Measurements from ENCODE around the gene HSP90AA1. TPM values are rescaled to one million over a fixed set of nuclear protein-coding genes. Genes with fewer than 3 reads are reported as not detected.
"Not testable (repeated sequence)": the region's sequence is repeated elsewhere in the genome, so short reads cannot be mapped to it uniquely, and the experiment has no call there.

The HSP90AA1 gene
- total RNA-seq = 1,216 and 1,268 TPM in 2 replicates

GRCh38 chr14:102086972-102087761, at the start of gene HSP90AA1:
Gene HSP90AA1 (minus strand): TSS chr14:102087044. CDS start chr14:102086378, 666 bp downstream.
- Mint-ChIP-seq H3K4me3 (peak within 1 kb of the TSS; percentile 92), H3K36me3 (ENCODE audit: low read depth) (peaks cover 49% of the 10 kb centered on the region), H3K27me3 (no peaks in the 10 kb centered on the region), H3K9me3 (no peaks in the 10 kb centered on the region), H3K4me1 (peaks cover 59% of the 10 kb centered on the region), H3K27ac (peak within 1 kb of the TSS; percentile 98)
- peak; percentile 98 for DNase-seq
- intact Hi-C loops (cut with micrococcal nuclease) = loop anchor here (1.0 to 10.0 kb wide), 9 partner anchors 52 to 1712 kb away; partner anchors contain the start of genes DYNC1H1, PPP2R5C, WDR20 and WDR25

GRCh38 chr14:102135456-102135855, 48.6 kb upstream of the HSP90AA1 start:
- peaks cover 11% of the 10 kb centered on the region for H3K4me1 Mint-ChIP-seq
- H3K9me3 Mint-ChIP-seq; DNase-seq; H3K4me3 Mint-ChIP-seq; H3K27me3 Mint-ChIP-seq; H3K27ac Mint-ChIP-seq; intact Hi-C loops (cut with micrococcal nuclease); H3K36me3 Mint-ChIP-seq (ENCODE audit: low read depth): not testable (repeated sequence)

GRCh38 chr14:102134719-102135118, 47.9 kb upstream of the HSP90AA1 start:
- H3K27ac Mint-ChIP-seq; H3K4me3 Mint-ChIP-seq; intact Hi-C loops (cut with micrococcal nuclease); H3K9me3 Mint-ChIP-seq; DNase-seq; H3K27me3 Mint-ChIP-seq; H3K36me3 Mint-ChIP-seq (ENCODE audit: low read depth): not testable (repeated sequence)
- H3K4me1 Mint-ChIP-seq = peaks cover 11% of the 10 kb centered on the region

GRCh38 chr14:102134021-102134420, 47.2 kb upstream of the HSP90AA1 start:
- H3K27me3 Mint-ChIP-seq; H3K4me1 Mint-ChIP-seq; DNase-seq; H3K9me3 Mint-ChIP-seq; H3K4me3 Mint-ChIP-seq; intact Hi-C loops (cut with micrococcal nuclease); H3K27ac Mint-ChIP-seq; H3K36me3 Mint-ChIP-seq (ENCODE audit: low read depth): not testable (repeated sequence)

- no peaks in the 10 kb centered on the region for H3K9me3 Mint-ChIP-seq
- intact Hi-C loops (cut with micrococcal nuclease) = no loop called here
- no peak for DNase-seq
- H3K27me3 Mint-ChIP-seq = no peaks in the 10 kb centered on the region
- H3K4me1 Mint-ChIP-seq = no peaks in the 10 kb centered on the region
- H3K27ac Mint-ChIP-seq = no peak overlapping the region
- no peaks in the 10 kb centered on the region for H3K36me3 Mint-ChIP-seq (ENCODE audit: low read depth)
- H3K4me3 Mint-ChIP-seq = no peak overlapping the region
These were observed 44.9 kb upstream of the HSP90AA1 start for GRCh38 chr14:102131741-102132140.

- Mint-ChIP-seq H3K36me3 (ENCODE audit: low read depth) (no peaks in the 10 kb centered on the region), H3K4me1 (no peaks in the 10 kb centered on the region), H3K9me3 (no peaks in the 10 kb centered on the region), H3K4me3 (no peak overlapping the region), H3K27ac (no peak overlapping the region), H3K27me3 (no peaks in the 10 kb centered on the region)
- intact Hi-C loops (cut with micrococcal nuclease) = no loop called here
- no peak for DNase-seq
These were observed 40.1 kb upstream of the HSP90AA1 start for GRCh38 chr14:102126807-102127455.

- no peaks in the 10 kb centered on the region for H3K9me3 Mint-ChIP-seq
- H3K27ac Mint-ChIP-seq = no peak overlapping the region
- H3K4me1 Mint-ChIP-seq = no peaks in the 10 kb centered on the region
- no peak for DNase-seq
- H3K36me3 Mint-ChIP-seq (ENCODE audit: low read depth) = no peaks in the 10 kb centered on the region
- no peaks in the 10 kb centered on the region for H3K27me3 Mint-ChIP-seq
- intact Hi-C loops (cut with micrococcal nuclease) = no loop called here
- H3K4me3 Mint-ChIP-seq = no peak overlapping the region
These were observed 38.7 kb upstream of the HSP90AA1 start for GRCh38 chr14:102125546-102125945.

- Mint-ChIP-seq H3K27me3 (no peaks in the 10 kb centered on the region), H3K4me3 (no peak overlapping the region), H3K36me3 (ENCODE audit: low read depth) (no peaks in the 10 kb centered on the region), H3K27ac (no peak overlapping the region), H3K4me1 (no peaks in the 10 kb centered on the region), H3K9me3 (no peaks in the 10 kb centered on the region)
- DNase-seq = no peak
- intact Hi-C loops (cut with micrococcal nuclease) = no loop called here
These were observed 37.6 kb upstream of the HSP90AA1 start for GRCh38 chr14:102124419-102124818.

GRCh38 chr14:102121567-102121966, 34.7 kb upstream of the HSP90AA1 start:
- Mint-ChIP-seq H3K4me3 (no peak overlapping the region), H3K9me3 (peaks cover 4% of the 10 kb centered on the region)
- intact Hi-C loops (cut with micrococcal nuclease) = no loop called here

GRCh38 chr14:102120888-102121287, 34.0 kb upstream of the HSP90AA1 start:
- DNase-seq = no peak
- intact Hi-C loops (cut with micrococcal nuclease) = no loop called here

More at GRCh38 chr14:102121567-102121966, 34.7 kb upstream of the HSP90AA1 start:
- H3K36me3 Mint-ChIP-seq (ENCODE audit: low read depth) = no peaks in the 10 kb centered on the region
- H3K4me1 Mint-ChIP-seq = no peaks in the 10 kb centered on the region
- DNase-seq = no peak
- H3K27ac Mint-ChIP-seq = no peak overlapping the region
- H3K27me3 Mint-ChIP-seq = no peaks in the 10 kb centered on the region

GRCh38 chr14:102117852-102118251, 31.0 kb upstream of the HSP90AA1 start:
- no peak overlapping the region for H3K27ac Mint-ChIP-seq
- H3K4me1 Mint-ChIP-seq = no peaks in the 10 kb centered on the region
- no peaks in the 10 kb centered on the region for H3K27me3 Mint-ChIP-seq
- no peak overlapping the region for H3K4me3 Mint-ChIP-seq
- DNase-seq = no peak
- peaks cover 4% of the 10 kb centered on the region for H3K9me3 Mint-ChIP-seq
- intact Hi-C loops (cut with micrococcal nuclease) = no loop called here
- no peaks in the 10 kb centered on the region for H3K36me3 Mint-ChIP-seq (ENCODE audit: low read depth)

More at GRCh38 chr14:102120888-102121287, 34.0 kb upstream of the HSP90AA1 start:
- Mint-ChIP-seq H3K9me3 (peaks cover 4% of the 10 kb centered on the region), H3K4me3 (no peak overlapping the region), H3K27me3 (no peaks in the 10 kb centered on the region), H3K27ac (no peak overlapping the region), H3K4me1 (no peaks in the 10 kb centered on the region), H3K36me3 (ENCODE audit: low read depth) (no peaks in the 10 kb centered on the region)

GRCh38 chr14:102116361-102117180, 29.7 kb upstream of the HSP90AA1 start:
- Mint-ChIP-seq H3K9me3 (peaks cover 4% of the 10 kb centered on the region), H3K4me1 (no peaks in the 10 kb centered on the region), H3K36me3 (ENCODE audit: low read depth) (no peaks in the 10 kb centered on the region), H3K27ac (no peak overlapping the region), H3K27me3 (no peaks in the 10 kb centered on the region), H3K4me3 (no peak overlapping the region)
- no peak for DNase-seq
- intact Hi-C loops (cut with micrococcal nuclease) = no loop called here

GRCh38 chr14:102111101-102111500, 24.3 kb upstream of the HSP90AA1 start:
- Mint-ChIP-seq H3K9me3 (peaks cover 4% of the 10 kb centered on the region), H3K27me3 (peaks cover 1% of the 10 kb centered on the region), H3K4me3 (no peak overlapping the region), H3K27ac (no peak overlapping the region), H3K4me1 (no peaks in the 10 kb centered on the region), H3K36me3 (ENCODE audit: low read depth) (no peaks in the 10 kb centered on the region)
- intact Hi-C loops (cut with micrococcal nuclease) = no loop called here
- no peak for DNase-seq

- H3K27me3 Mint-ChIP-seq; H3K27ac Mint-ChIP-seq; intact Hi-C loops (cut with micrococcal nuclease); DNase-seq; H3K36me3 Mint-ChIP-seq (ENCODE audit: low read depth); H3K4me1 Mint-ChIP-seq; H3K4me3 Mint-ChIP-seq; H3K9me3 Mint-ChIP-seq: not testable (repeated sequence)
These were observed 22.5 kb upstream of the HSP90AA1 start for GRCh38 chr14:102109332-102109731.
